NB4 (cell line): ENCODE results near the gene IL22RA2.

Source experiments
- CTCF ChIP-seq: IDR thresholded peaks from one replicate; pipeline ENCODE4 v1.5.1; 2012; ENCODE audit warnings: low read depth, low read length
- MAX ChIP-seq: IDR thresholded peaks from 2 replicates; pipeline ENCODE4 v1.6.1; 2011; ENCODE audit warnings: low read depth, low read length
- POLR2A ChIP-seq: IDR thresholded peaks from 2 replicates; pipeline ENCODE4 v1.6.1; 2011; ENCODE audit warnings: mild to moderate bottlenecking; ENCODE audit not compliant: insufficient read length; ENCODE audit errors: extremely low read depth

GRCh38 chr6:137106183-137106582 lies 67.3 kb downstream of the IL22RA2 start:
- TF ChIP-seq POLR2A = no peak
- no peak for TF ChIP-seq CTCF
- TF ChIP-seq MAX = no peak
